A549 (cell line): ENCODE data around the gene SUDS3. TPM values are rescaled to one million over a fixed set of nuclear protein-coding genes. Genes with fewer than 3 reads are reported as not detected.

Experiments
- ATAC-seq, 2 experiments: fragments of 200-7000 bp in 1 of 2; fragments of >200 bp in 1 of 2; cut with Nextera tagmentation in 1 of 2; cut with Tn5 transposase in 1 of 2; 3 replicates each; pipeline versions ENCODE4 v1.8.0 to v1.9.1; 2018 to 2020; ENCODE audit warnings: mild to moderate bottlenecking in 1 of 2, moderate library complexity in 1 of 2
- CTCF ChIA-PET: fragments of 300-600 bp; sonication (Branson Sonifier 250); formaldehyde crosslinking; extraction: SDS; loops from one replicate; lab custom pipeline; 2021; ENCODE audit warnings: antibody characterized with exemption, inconsistent platforms; lab: Yijun Ruan, JAX
- POLR2A ChIA-PET: fragments of 350-600 bp; formaldehyde crosslinking; extraction: SDS; loops from one replicate; lab custom pipeline; 2021; ENCODE audit warnings: antibody characterized with exemption, inconsistent platforms; lab: Yijun Ruan, JAX
- DNase-seq, 2 experiments: peaks; one replicate each; pipeline versions ENCODE4 v3.0.0 to v3.0.0-alpha.2; 2011 to 2016; ENCODE audit warnings: low read depth in 1 of 2, low spot score in 1 of 2
- FAIRE-seq: peaks from 2 replicates; lab custom pipeline; 2011; peaks lifted over from hg19 to GRCh38; lab: Jason Lieb, UNC
- H3K27ac ChIP-seq, 2 experiments: fragments of >200 bp; sonication (Bioruptor Twin); formaldehyde crosslinking; 3 replicates each; pipeline ENCODE4 v1.5.1; 2016 to 2017
- H3K4me1 ChIP-seq: fragments of >200 bp; sonication (Bioruptor Twin); formaldehyde crosslinking; 3 replicates; pipeline ENCODE4 v1.6.1; 2016
- H3K4me2 ChIP-seq: fragments of >200 bp; sonication (Bioruptor Twin); formaldehyde crosslinking; 3 replicates; pipeline ENCODE4 v1.6.1; 2016
- H3K4me3 ChIP-seq: fragments of >200 bp; sonication (Bioruptor Twin); formaldehyde crosslinking; 3 replicates; pipeline ENCODE4 v1.5.1; 2016
- H3K9me3 ChIP-seq: fragments of >200 bp; sonication (Bioruptor Twin); formaldehyde crosslinking; 3 replicates; pipeline ENCODE4 v1.6.1; 2016
- BHLHE40 ChIP-seq: IDR thresholded peaks from 2 replicates; pipeline ENCODE4 v1.6.1; 2012; ENCODE audit warnings: low read depth, low read length, inconsistent platforms
- CBX2 ChIP-seq: fragments of 200-600 bp; sonication (generic); IDR thresholded peaks from 2 replicates; pipeline ENCODE4 v1.6.1; 2016; ENCODE audit warnings: low read depth, mild to moderate bottlenecking, borderline replicate concordance
- EHMT2 ChIP-seq: fragments of 200-600 bp; sonication (generic); IDR thresholded peaks from 2 replicates; pipeline ENCODE4 v1.6.1; 2016; ENCODE audit warnings: antibody characterized with exemption, low read depth, mild to moderate bottlenecking, moderate library complexity
- EP300 ChIP-seq, 2 experiments: fragments of >200 bp; sonication (Bioruptor Twin); formaldehyde crosslinking; IDR thresholded peaks; 2 replicates in 1 of 2; 3 replicates in 1 of 2; pipeline ENCODE4 v1.6.1; 2016 to 2017
- ESRRA ChIP-seq: fragments of 150-350 bp; IDR thresholded peaks from 2 replicates; pipeline ENCODE4 v1.6.1; 2014; ENCODE audit warnings: mild to moderate bottlenecking, low read length, borderline replicate concordance
- FOSL2 ChIP-seq, 2 experiments: fragments of 450-650 bp in 1 of 2; fragments of >200 bp in 1 of 2; sonication (Bioruptor Twin) in 1 of 2; formaldehyde crosslinking; IDR thresholded peaks; 2 replicates each; pipeline versions ENCODE4 v1.5.0 to v1.6.1; 2016 to 2020; ENCODE audit warnings: mild to moderate bottlenecking in 1 of 2, moderate library complexity in 1 of 2
- HDAC2 ChIP-seq: fragments of 200-600 bp; sonication (generic); IDR thresholded peaks from 2 replicates; pipeline ENCODE4 v1.6.1; 2016
- JUNB ChIP-seq: fragments of >200 bp; sonication (Bioruptor Twin); formaldehyde crosslinking; IDR thresholded peaks from 2 replicates; pipeline ENCODE4 v1.6.1; 2016
- KDM1A ChIP-seq: fragments of 200-600 bp; sonication (generic); IDR thresholded peaks from 2 replicates; pipeline ENCODE4 v1.6.1; 2016; ENCODE audit warnings: low read depth, mild to moderate bottlenecking
- NFE2L2 ChIP-seq: fragments of 150-350 bp; conservative IDR thresholded peaks from 2 replicates; pipeline ENCODE4 v1.6.1; 2014; ENCODE audit warnings: low read length
- NPAS2 ChIP-seq: fragments of 250-450 bp; sonication (Bioruptor Pico); IDR thresholded peaks from 2 replicates; pipeline ENCODE4 v1.8.0; 2022; ENCODE audit warnings: mild to moderate bottlenecking, moderate library complexity, borderline replicate concordance
- NR3C1 ChIP-seq: fragments of >200 bp; sonication (Bioruptor Twin); formaldehyde crosslinking; IDR thresholded peaks from 3 replicates; pipeline ENCODE4 v1.6.1; 2017
- POLR2A ChIP-seq: IDR thresholded peaks from 2 replicates; pipeline ENCODE4 v1.6.1; 2012; ENCODE audit warnings: mild to moderate bottlenecking, low read length
- POLR2AphosphoS2 ChIP-seq: conservative IDR thresholded peaks from 2 replicates; pipeline ENCODE4 v1.6.1; 2012; ENCODE audit warnings: low read length, improper control_type of control experiment, inconsistent platforms
- RAD21 ChIP-seq, 2 experiments: fragments of >200 bp in 1 of 2; sonication (Bioruptor Twin) in 1 of 2; formaldehyde crosslinking in 1 of 2; IDR thresholded peaks in 1 of 2; conservative IDR thresholded peaks in 1 of 2; 2 replicates in 1 of 2; 3 replicates in 1 of 2; pipeline ENCODE4 v1.6.1; 2012 to 2018; ENCODE audit warnings: inconsistent platforms in 1 of 2
- RARB ChIP-seq: fragments of 250-450 bp; sonication (Bioruptor Pico); IDR thresholded peaks from 2 replicates; pipeline ENCODE4 v1.8.0; 2021; ENCODE audit warnings: mild to moderate bottlenecking, moderate library complexity
- SMC3 ChIP-seq: fragments of >200 bp; sonication (Bioruptor Twin); formaldehyde crosslinking; IDR thresholded peaks from 3 replicates; pipeline ENCODE4 v1.6.1; 2018; ENCODE audit warnings: inconsistent platforms
- SREBF2 ChIP-seq: fragments of 450-650 bp; IDR thresholded peaks from 2 replicates; pipeline ENCODE4 v1.6.1; 2014; ENCODE audit warnings: mild to moderate bottlenecking, moderate library complexity
- ZFP36 ChIP-seq: fragments of 450-650 bp; IDR thresholded peaks from 2 replicates; pipeline ENCODE4 v1.6.1; 2014; ENCODE audit warnings: borderline replicate concordance; ENCODE audit not compliant: partially characterized antibody
- ZNF302 ChIP-seq: fragments of 250-450 bp; sonication (Bioruptor Pico); IDR thresholded peaks from 2 replicates; pipeline ENCODE4 v1.9.0; 2021; ENCODE audit warnings: inconsistent platforms, mild to moderate bottlenecking, moderate library complexity
- ZSCAN20 ChIP-seq: fragments of 250-450 bp; sonication (Bioruptor Pico); IDR thresholded peaks from 2 replicates; pipeline ENCODE4 v1.8.0; 2022; ENCODE audit warnings: mild to moderate bottlenecking, moderate library complexity
- polyA plus RNA-seq, 4 experiments: library from polyadenylated mRNA; depleted of rRNA in 3 of 4; stranded (reverse); fragments of >200 nt; fragmentation: RNase III in 1 of 4; extraction: RNeasy Plus Mini Kit Qiagen cat#74134 plus additional on column Dnase treatment in 1 of 4; gene quantifications; 2 replicates in 3 of 4; 3 replicates in 1 of 4; pipeline ENCODE4 v1.2.3, GENCODE V29; 2011 to 2017
- TF ChIP-seq, protein P1 (sequence below): fragments of 250-450 bp; sonication (Bioruptor Pico); IDR thresholded peaks from 2 replicates; pipeline ENCODE4 v1.5.0; 2020; ENCODE audit warnings: low read depth, mild to moderate bottlenecking, moderate library complexity
- TF ChIP-seq, protein P2 (sequence below): IDR thresholded peaks from 2 replicates; pipeline ENCODE4 v1.6.1; 2012
- TF ChIP-seq, protein P3 (sequence below): fragments of 450-650 bp; IDR thresholded peaks from 2 replicates; pipeline ENCODE4 v1.6.1; 2014; ENCODE audit warnings: antibody characterized with exemption
- TF ChIP-seq, protein P4 (sequence below): IDR thresholded peaks from 2 replicates; pipeline ENCODE4 v1.6.1; 2012; ENCODE audit warnings: low read depth, borderline replicate concordance

Gene SUDS3
- polyA plus RNA-seq, 2 of the 4 experiments (the other 2 are of a cell fraction), result 20.3 to 36.5 TPM

DNA sequence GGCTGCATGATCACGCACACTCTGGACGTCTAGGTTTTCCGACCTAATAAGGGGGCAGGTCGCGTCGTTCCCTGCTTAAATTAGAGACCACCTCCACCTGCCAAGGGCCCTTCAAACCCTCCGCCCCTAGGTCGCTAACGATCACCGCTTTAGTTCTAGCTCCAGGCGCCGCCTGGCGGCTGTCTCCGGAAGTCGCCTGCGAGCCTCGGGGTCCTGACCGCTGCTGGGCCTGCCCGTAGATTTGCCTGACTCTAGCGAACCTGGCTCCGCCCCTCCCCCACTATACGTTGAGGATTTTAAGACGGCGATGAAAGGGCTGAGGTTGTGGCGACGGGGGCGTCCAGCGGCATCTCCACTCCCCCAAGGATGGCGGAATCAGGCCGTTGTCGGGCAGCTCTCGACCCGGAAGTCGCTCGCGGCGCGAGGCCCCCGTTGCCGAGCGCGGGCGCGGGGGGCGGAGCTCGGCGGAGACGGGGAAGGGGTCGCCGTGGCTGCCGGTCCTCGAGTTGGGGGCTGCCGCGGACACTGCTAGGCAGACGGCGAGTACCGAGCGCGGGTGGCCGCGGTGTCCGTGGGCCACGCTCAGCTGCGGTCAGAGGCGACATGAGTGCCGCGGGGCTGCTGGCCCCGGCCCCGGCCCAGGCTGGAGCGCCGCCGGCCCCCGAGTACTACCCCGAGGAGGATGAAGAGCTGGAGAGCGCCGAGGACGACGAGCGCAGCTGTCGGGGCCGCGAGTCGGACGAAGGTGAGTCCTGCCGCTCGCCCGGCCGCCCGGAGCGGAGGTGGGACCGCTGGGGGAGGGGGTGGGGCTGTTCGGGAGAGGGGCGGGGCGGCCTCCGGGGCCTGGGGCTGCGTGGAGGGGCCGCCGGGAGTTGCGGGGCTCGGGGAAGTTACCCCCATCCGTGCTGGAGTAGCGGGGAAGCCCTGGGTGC, at the start of gene SUDS3 (continued):
- TF ChIP-seq, protein P1, sequence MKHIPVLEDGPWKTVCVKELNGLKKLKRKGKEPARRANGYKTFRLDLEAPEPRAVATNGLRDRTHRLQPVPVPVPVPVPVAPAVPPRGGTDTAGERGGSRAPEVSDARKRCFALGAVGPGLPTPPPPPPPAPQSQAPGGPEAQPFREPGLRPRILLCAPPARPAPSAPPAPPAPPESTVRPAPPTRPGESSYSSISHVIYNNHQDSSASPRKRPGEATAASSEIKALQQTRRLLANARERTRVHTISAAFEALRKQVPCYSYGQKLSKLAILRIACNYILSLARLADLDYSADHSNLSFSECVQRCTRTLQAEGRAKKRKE (CRISPR knock-in tag), result no peak
- TF ChIP-seq NPAS2 (CRISPR knock-in tag) (no peak), POLR2A (peak; percentile 49; the same call in 1 of the 2 replicates), POLR2AphosphoS2 (no peak), ZNF302 (CRISPR knock-in tag) (no peak), RAD21 (conservative IDR thresholded peaks at IDR 0.05 in 1 of 2, IDR thresholded peaks at IDR 0.05 in 1 of 2) (peak; percentile 92 to 98), ESRRA (0 out of 2 replicates have a peak, but pooled peaks have one; percentile 53), EP300 (IDR thresholded peaks at IDR 0.05) (no peak), HDAC2 (no peak), NFE2L2 (no peak), EHMT2 (no peak)
- TF ChIP-seq, protein P2, sequence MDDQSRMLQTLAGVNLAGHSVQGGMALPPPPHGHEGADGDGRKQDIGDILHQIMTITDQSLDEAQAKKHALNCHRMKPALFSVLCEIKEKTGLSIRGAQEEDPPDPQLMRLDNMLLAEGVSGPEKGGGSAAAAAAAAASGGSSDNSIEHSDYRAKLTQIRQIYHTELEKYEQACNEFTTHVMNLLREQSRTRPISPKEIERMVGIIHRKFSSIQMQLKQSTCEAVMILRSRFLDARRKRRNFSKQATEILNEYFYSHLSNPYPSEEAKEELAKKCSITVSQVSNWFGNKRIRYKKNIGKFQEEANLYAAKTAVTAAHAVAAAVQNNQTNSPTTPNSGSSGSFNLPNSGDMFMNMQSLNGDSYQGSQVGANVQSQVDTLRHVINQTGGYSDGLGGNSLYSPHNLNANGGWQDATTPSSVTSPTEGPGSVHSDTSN, result no peak
- TF ChIP-seq, protein P3, sequence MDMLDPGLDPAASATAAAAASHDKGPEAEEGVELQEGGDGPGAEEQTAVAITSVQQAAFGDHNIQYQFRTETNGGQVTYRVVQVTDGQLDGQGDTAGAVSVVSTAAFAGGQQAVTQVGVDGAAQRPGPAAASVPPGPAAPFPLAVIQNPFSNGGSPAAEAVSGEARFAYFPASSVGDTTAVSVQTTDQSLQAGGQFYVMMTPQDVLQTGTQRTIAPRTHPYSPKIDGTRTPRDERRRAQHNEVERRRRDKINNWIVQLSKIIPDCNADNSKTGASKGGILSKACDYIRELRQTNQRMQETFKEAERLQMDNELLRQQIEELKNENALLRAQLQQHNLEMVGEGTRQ, result no peak

DNA sequence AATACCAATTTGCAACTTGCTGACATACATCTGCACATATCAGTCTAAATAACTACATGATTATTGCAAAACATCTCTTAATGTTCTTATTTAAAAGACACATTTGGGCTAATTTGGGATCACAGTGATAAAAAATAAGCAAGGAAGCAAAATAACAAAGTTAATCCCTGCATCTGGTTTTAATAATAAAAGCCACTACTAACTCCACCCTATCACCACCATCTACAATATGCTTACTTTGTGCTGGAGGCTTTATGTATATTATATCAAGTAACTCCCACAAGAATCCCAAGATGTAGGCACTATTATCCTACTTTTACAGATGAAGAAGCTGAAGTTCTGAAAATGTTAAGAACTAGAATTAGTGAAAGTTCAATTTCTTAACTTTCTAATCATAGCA, 49.4 kb upstream of the SUDS3 start:
- H3K4me2 ChIP-seq, result no peak overlapping the region
- H3K4me1 ChIP-seq, result 0 out of 3 replicates have a peak, but pooled peaks cover 3% of the 10 kb centered on the region
- ATAC-seq (no peak), DNase-seq (no peak), FAIRE-seq (no peak)
- POLR2A ChIA-PET, result no interaction called here
- no peaks in the 10 kb centered on the region for H3K9me3 ChIP-seq
- TF ChIP-seq SREBF2 (no peak), JUNB (no peak), CBX2 (no peak), ZNF302 (CRISPR knock-in tag) (no peak), BHLHE40 (no peak), RAD21 (conservative IDR thresholded peaks at IDR 0.05 in 1 of 2, IDR thresholded peaks at IDR 0.05 in 1 of 2) (no peak), SMC3 (no peak), KDM1A (no peak), RARB (CRISPR knock-in tag) (no peak), NR3C1 (no peak), FOSL2 (IDR thresholded peaks at IDR 0.05) (no peak), FOSL2 (CRISPR knock-in tag; IDR thresholded peaks at IDR 0.05) (no peak), ZSCAN20 (CRISPR knock-in tag) (no peak), POLR2AphosphoS2 (no peak), POLR2A (no peak), ZFP36 (no peak), NPAS2 (CRISPR knock-in tag) (no peak)
- TF ChIP-seq, protein P4, sequence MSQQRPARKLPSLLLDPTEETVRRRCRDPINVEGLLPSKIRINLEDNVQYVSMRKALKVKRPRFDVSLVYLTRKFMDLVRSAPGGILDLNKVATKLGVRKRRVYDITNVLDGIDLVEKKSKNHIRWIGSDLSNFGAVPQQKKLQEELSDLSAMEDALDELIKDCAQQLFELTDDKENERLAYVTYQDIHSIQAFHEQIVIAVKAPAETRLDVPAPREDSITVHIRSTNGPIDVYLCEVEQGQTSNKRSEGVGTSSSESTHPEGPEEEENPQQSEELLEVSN, result no peak
- H3K4me3 ChIP-seq, result no peak overlapping the region
- CTCF ChIA-PET, result no interaction called here
- H3K27ac ChIP-seq, result no peak overlapping the region
